ENCODE results near the gene TTC9B. TPM values are rescaled to one million over a fixed set of nuclear protein-coding genes. Genes with fewer than 3 reads are reported as not detected.

Gene TTC9B
- total RNA-seq, 2 donors from 2014 or later: not detected

DNA sequence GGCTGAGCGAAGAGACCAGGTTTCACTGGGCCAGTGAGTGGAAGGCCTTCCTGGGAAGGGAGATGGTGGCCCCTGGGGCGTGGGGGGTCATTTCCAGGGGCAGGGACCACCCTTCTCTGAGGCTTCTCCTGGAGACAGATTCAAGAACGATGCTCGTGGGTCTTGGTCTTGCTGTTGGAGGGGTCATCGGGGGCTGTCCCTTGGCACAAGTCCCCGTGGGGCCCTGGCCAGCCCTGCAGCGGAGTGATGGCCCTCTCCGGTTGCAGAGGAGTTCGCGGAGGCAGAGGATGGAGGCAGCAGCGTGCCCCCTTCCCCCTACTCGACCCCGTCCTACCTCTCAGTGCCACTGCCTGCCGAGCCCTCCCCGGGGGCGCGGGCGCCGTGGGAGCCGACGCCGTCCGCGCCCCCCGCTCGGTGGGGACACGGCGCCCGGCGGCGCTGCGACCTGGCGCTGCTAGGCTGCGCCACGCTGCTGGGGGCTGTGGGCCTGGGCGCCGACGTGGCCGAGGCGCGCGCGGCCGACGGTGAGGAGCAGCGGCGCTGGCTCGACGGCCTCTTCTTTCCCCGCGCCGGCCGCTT is 4.8 kb downstream of the TTC9B start:
- Mint-ChIP-seq H3K4me3 (no peak overlapping the region), H3K36me3 (ENCODE audit: low read depth) (peaks cover 6% of the 10 kb centered on the region), H3K4me1 (peaks cover 3% of the 10 kb centered on the region), H3K27me3 (peaks cover 15% of the 10 kb centered on the region), H3K27ac (no peak overlapping the region)
- H3K9me3 ChIP-seq (ENCODE audit: control insufficient read depth, low read length, poor library complexity, severe bottlenecking): no peaks in the 10 kb centered on the region
- DNase-seq: no peak
- no peak for ATAC-seq

DNA sequence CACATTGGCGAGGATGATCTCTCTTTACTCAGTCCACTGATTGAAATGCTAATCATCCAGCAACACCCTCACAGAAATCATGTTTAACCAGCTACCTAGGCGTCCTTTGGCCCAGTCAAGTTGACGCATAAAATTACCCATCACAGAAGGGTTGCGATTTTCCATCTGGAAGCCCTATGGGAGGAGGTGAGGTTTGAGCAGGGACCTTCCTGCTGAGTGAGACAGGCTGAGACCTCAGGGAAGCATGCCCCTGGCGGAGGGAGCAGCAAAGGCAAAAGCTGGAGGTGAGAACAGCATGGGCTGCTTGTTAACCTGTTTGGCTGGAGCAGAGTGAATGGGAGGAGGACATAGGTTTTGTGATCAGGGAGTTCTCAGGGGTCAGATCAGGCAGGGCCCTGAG is 7.3 kb downstream of the TTC9B start:
- no peaks in the 10 kb centered on the region for H3K4me1 Mint-ChIP-seq
- H3K9me3 ChIP-seq (ENCODE audit: control insufficient read depth, low read length, poor library complexity, severe bottlenecking): no peaks in the 10 kb centered on the region

GRCh38 chr19:40208602-40209001 is 9.6 kb downstream of the TTC9B start:
- Mint-ChIP-seq H3K27me3 (no peaks in the 10 kb centered on the region), H3K4me1 (no peaks in the 10 kb centered on the region), H3K36me3 (ENCODE audit: low read depth) (peaks cover 4% of the 10 kb centered on the region), H3K27ac (no peak overlapping the region), H3K4me3 (no peak overlapping the region)
- no peak for DNase-seq
- no peak for ATAC-seq
- H3K9me3 ChIP-seq (ENCODE audit: control insufficient read depth, low read length, poor library complexity, severe bottlenecking): no peaks in the 10 kb centered on the region

More for the DNA sequence above, 7.3 kb downstream of the TTC9B start:
- H3K4me3 Mint-ChIP-seq: no peak overlapping the region
- no peak overlapping the region for H3K27ac Mint-ChIP-seq
- DNase-seq (no peak), ATAC-seq (no peak)
- H3K27me3 Mint-ChIP-seq: no peaks in the 10 kb centered on the region
- H3K36me3 Mint-ChIP-seq (ENCODE audit: low read depth): peaks cover 2% of the 10 kb centered on the region

- no peak overlapping the region for H3K27ac Mint-ChIP-seq
- ATAC-seq (no peak), DNase-seq (no peak)
- H3K4me3 Mint-ChIP-seq: no peak overlapping the region
- no peaks in the 10 kb centered on the region for H3K9me3 ChIP-seq (ENCODE audit: control insufficient read depth, low read length, poor library complexity, severe bottlenecking)
- H3K36me3 Mint-ChIP-seq (ENCODE audit: low read depth): peaks cover 7% of the 10 kb centered on the region
- H3K27me3 Mint-ChIP-seq: no peaks in the 10 kb centered on the region
- H3K4me1 Mint-ChIP-seq: peaks cover 2% of the 10 kb centered on the region
These were observed 12.4 kb downstream of the TTC9B start for GRCh38 chr19:40205760-40206159.

DNA sequence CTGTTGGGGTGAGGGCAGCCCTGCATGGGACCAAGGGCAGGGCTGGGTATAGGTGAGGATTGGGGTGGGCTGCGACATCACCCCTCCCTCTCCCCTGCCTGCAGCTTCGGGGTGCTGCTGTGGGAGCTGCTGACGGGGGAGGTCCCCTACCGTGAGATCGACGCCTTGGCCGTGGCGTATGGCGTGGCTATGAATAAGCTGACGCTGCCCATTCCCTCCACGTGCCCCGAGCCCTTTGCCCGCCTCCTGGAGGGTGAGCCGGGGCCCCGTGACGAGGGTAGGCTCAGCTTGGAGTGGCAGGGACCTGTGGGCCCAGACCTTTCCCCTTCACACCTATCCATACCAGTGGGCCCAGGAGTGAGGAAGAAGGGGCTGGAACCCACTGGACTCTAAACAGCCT is 13.8 kb downstream of the TTC9B start:
- H3K27me3 Mint-ChIP-seq: no peaks in the 10 kb centered on the region
- ATAC-seq (no peak), DNase-seq (no peak)
- peaks cover 2% of the 10 kb centered on the region for H3K4me1 Mint-ChIP-seq
- H3K4me3 Mint-ChIP-seq: no peak overlapping the region
- H3K27ac Mint-ChIP-seq: peak overlapping the region; percentile 81
- peaks cover 7% of the 10 kb centered on the region for H3K36me3 Mint-ChIP-seq (ENCODE audit: low read depth)
- H3K9me3 ChIP-seq (ENCODE audit: control insufficient read depth, low read length, poor library complexity, severe bottlenecking): no peaks in the 10 kb centered on the region

GRCh38 chr19:40200341-40201099 is 17.7 kb downstream of the TTC9B start:
- Mint-ChIP-seq H3K27me3 (no peaks in the 10 kb centered on the region), H3K36me3 (ENCODE audit: low read depth) (peaks cover 7% of the 10 kb centered on the region), H3K4me1 (peaks cover 4% of the 10 kb centered on the region), H3K27ac (no peak overlapping the region), H3K4me3 (no peak overlapping the region)
- ATAC-seq (no peak), DNase-seq (no peak)
- H3K9me3 ChIP-seq (ENCODE audit: control insufficient read depth, low read length, poor library complexity, severe bottlenecking): no peaks in the 10 kb centered on the region

- H3K9me3 ChIP-seq (ENCODE audit: control insufficient read depth, low read length, poor library complexity, severe bottlenecking): no peaks in the 10 kb centered on the region
- no peak overlapping the region for H3K27ac Mint-ChIP-seq
- H3K27me3 Mint-ChIP-seq: no peaks in the 10 kb centered on the region
- ATAC-seq (no peak), DNase-seq (no peak)
- peaks cover 14% of the 10 kb centered on the region for H3K4me1 Mint-ChIP-seq
- H3K36me3 Mint-ChIP-seq (ENCODE audit: low read depth): peaks cover 3% of the 10 kb centered on the region
- H3K4me3 Mint-ChIP-seq: no peak overlapping the region
These were observed 19.8 kb downstream of the TTC9B start for GRCh38 chr19:40198272-40198990.

- H3K4me3 Mint-ChIP-seq: peak overlapping the region; percentile 28
- DNase-seq: no peak
- ATAC-seq: no peak
- H3K9me3 ChIP-seq (ENCODE audit: control insufficient read depth, low read length, poor library complexity, severe bottlenecking): no peaks in the 10 kb centered on the region
- H3K4me1 Mint-ChIP-seq: peaks cover 23% of the 10 kb centered on the region
- no peak overlapping the region for H3K27ac Mint-ChIP-seq
- H3K27me3 Mint-ChIP-seq: no peaks in the 10 kb centered on the region
- H3K36me3 Mint-ChIP-seq (ENCODE audit: low read depth): no peaks in the 10 kb centered on the region
These were observed 24.7 kb downstream of the TTC9B start for GRCh38 chr19:40193587-40193849.

DNA sequence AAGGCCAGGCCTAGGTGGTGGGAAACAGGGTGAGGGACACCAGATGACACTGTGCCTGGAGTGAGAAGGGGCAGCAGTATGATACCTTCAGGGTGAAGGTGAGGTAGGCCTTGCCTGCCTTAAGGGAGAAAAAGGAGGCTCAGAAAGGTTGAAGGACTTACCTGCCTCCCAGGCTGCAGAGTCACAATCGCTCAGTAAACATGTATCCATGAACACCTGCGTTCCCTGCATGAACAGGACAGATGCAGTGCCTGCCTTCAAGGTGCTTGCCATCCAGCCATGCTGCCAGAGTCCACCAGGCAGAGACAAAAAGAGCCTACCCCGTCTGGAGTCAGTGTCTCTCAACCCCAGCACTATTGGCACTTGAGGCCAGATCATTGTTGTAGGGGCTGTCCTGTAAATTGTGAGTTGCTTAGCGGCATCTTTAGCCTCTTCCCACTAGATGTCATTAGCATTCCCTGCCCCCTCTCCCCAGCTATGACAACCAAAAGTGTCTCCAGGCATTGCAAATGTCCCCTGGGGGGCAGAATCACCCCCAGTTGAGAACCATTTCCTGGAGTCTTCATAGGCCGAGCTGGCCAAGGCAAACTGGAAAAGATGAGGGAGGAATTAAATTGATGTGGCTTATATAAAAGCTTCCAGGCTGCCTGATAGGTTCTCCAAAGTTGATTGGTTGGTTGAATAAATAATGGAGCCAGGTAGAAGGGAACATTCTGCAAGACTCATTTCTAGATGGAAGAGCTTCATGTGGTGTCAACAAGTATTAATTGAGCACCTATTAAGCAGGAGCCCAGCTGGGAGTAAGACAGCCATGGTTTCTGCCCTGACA is 25.2 kb downstream of the TTC9B start:
- Mint-ChIP-seq H3K4me3 (peak overlapping the region; percentile 79), H3K27me3 (no peaks in the 10 kb centered on the region), H3K27ac (no peak overlapping the region)

DNA sequence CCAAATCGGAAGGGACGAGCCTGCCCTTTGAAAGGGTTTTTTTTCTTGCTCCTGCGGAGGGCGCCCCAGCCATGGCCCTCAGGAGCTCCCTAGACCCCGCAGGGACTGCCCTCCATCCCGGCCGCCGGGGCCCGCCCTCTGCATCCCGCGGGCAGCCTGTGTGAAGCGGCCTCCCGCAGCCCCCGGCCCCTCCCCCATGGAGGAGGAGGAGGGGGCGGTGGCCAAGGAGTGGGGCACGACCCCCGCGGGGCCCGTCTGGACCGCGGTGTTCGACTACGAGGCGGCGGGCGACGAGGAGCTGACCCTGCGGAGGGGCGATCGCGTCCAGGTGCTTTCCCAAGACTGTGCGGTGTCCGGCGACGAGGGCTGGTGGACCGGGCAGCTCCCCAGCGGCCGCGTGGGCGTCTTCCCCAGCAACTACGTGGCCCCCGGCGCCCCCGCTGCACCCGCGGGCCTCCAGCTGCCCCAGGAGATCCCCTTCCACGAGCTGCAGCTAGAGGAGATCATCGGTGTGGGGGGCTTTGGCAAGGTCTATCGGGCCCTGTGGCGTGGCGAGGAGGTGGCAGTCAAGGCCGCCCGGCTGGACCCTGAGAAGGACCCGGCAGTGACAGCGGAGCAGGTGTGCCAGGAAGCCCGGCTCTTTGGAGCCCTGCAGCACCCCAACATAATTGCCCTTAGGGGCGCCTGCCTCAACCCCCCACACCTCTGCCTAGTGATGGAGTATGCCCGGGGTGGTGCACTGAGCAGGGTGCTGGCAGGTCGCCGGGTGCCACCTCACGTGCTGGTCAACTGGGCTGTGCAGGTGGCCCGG is 26.1 kb downstream of the TTC9B start:
- H3K27me3 Mint-ChIP-seq: no peaks in the 10 kb centered on the region
- DNase-seq (no peak), ATAC-seq (no peak)
- no peak overlapping the region for H3K27ac Mint-ChIP-seq
- H3K9me3 ChIP-seq (ENCODE audit: control insufficient read depth, low read length, poor library complexity, severe bottlenecking): no peaks in the 10 kb centered on the region
- H3K4me1 Mint-ChIP-seq: peaks cover 21% of the 10 kb centered on the region
- peak overlapping the region; percentile 79 for H3K4me3 Mint-ChIP-seq
- no peaks in the 10 kb centered on the region for H3K36me3 Mint-ChIP-seq (ENCODE audit: low read depth)

More for the DNA sequence above, 25.2 kb downstream of the TTC9B start:
- peaks cover 23% of the 10 kb centered on the region for H3K4me1 Mint-ChIP-seq
- ATAC-seq (no peak), DNase-seq (no peak)
- no peaks in the 10 kb centered on the region for H3K9me3 ChIP-seq (ENCODE audit: control insufficient read depth, low read length, poor library complexity, severe bottlenecking)
- H3K36me3 Mint-ChIP-seq (ENCODE audit: low read depth): no peaks in the 10 kb centered on the region

DNA sequence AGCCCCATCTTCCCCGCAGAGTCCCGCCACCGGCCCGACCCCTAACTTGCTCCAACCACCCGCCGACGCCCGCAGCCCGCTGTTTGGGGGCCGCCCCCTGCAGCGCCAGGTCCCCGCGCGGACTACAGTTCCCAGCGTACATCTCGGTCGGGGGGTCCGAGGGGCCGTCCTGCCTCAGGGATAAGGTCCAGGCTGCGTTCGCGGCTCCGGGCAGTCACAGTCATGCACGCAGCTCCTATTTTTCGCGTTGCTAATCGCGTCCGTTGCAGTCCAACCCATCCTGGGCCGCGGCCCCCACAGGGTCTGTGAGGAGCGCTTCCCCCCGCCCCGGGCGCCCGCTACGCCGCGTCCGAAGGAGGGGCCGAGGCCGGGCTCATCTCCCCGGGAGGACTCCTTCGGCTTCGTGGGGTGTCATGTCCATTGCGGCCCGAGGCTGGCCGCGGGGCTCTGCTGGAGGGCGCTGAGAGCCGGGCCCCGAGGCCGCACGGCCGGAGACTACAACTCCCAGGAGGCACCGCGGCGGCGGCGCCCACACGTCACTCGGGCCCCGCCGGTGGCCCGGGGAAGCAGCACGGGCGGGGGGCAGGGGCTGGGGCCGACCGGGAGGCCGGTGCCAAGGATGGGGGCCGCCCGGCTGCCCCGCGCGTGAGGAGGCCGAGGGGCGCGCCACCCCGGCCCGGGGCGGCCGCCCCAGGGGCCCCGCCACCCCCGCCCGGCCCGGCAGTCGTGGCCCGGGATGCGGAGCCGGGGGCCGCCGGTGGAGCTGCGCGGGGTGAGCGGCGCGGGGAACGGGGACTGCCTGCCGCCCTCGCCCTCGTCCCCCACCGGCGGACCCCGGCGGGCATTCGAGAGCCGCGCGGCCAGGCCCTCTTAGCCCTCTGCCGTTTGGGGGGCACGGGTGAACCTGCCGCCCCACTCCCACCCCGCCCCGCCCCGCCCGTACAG is 27.0 kb downstream of the TTC9B start, which contains the start of gene MAP3K10:
TSS of gene MAP3K10 (plus strand) at position 536 of the 945 bp plus-strand sequence. CDS start 606 bp downstream, outside the sequence.
- Mint-ChIP-seq H3K27me3 (no peaks in the 10 kb centered on the region), H3K27ac (peak within 1 kb of the TSS; percentile 83), H3K36me3 (ENCODE audit: low read depth) (no peaks in the 10 kb centered on the region), H3K4me3 (peak within 1 kb of the TSS; percentile 89), H3K4me1 (peaks cover 21% of the 10 kb centered on the region)
- DNase-seq (peak; percentile 59 to 72 (median 64)), ATAC-seq (peak; percentile 93)
- no peaks in the 10 kb centered on the region for H3K9me3 ChIP-seq (ENCODE audit: control insufficient read depth, low read length, poor library complexity, severe bottlenecking)
